Forelimb muscle (tissue), 1 donor: ENCODE data around the gene SMYD5. TPM values are rescaled to one million over a fixed set of nuclear protein-coding genes. Genes with fewer than 3 reads are reported as not detected.

Experiments used
- DNase-seq: peaks from one replicate; pipeline ENCODE4 v3.0.0-alpha.2; 2013; ENCODE audit warnings: low read depth
- polyA plus RNA-seq: library from polyadenylated mRNA; unstranded; fragments of 120-200 nt; gene quantifications from one replicate; pipeline ENCODE4 v1.2.1, GENCODE V29; 2013; ENCODE audit not compliant: insufficient read length

SMYD5 gene
- polyA plus RNA-seq, 1 donor = 32.5 TPM

DNA sequence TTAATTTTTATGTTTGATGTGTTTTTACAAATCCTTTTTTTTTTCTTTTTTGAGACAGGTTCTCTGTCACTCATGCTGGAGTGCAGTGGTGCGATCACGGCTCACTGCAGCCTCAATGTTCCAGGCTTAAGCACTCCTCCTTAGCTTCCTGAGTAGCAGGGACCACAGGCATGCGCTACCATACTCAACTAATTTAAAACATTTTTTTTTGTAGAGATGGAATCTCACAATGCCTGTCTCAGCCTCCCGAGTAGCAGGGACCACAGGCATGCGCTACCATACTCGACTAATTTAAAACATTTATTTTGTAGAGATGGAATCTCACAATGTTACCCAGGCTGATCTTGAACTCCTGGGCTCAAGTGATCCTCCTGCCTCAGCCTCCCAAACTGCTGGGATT lies 8.4 kb upstream of the SMYD5 start:
- no peak for DNase-seq

DNA sequence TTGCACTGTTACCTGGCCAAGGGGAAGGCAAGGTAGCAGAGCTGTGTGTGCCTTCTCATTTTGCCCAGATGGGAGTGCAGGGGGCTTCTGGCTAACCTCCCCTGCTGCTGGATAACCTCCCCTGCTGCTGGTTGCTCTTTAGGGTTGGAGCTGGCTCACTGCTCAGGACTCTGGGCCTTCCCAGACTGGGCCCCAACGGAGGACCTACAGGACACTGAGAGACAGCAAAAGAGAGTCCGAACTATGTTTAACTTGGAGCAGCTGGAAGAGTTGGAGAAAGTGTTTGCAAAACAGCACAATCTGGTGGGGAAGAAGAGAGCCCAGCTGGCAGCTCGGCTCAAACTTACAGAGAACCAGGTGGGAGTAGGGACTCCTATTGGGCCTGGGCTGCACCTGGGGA lies 5.8 kb upstream of the SMYD5 start:
- DNase-seq = no peak

DNA sequence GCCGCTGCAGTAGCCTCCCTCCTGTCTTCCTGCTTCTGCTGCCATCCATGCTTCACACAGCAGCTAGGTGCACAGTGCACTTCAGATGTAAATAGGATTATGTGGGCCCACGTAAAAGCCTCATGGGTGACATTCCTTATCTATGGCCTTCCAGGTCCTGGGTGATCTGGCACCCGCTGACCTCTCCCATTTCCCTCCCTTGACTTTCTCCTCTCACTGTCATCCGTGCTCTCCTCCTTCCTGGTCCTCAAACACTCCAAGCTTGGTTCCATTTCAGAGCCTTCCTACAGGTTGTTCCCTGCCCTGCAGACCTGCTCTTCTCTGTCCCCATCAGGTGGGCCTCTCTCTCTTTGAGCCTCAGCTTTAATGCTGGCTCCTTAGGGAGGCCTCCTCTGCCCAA lies 4.0 kb upstream of the SMYD5 start:
- DNase-seq = no peak

DNA sequence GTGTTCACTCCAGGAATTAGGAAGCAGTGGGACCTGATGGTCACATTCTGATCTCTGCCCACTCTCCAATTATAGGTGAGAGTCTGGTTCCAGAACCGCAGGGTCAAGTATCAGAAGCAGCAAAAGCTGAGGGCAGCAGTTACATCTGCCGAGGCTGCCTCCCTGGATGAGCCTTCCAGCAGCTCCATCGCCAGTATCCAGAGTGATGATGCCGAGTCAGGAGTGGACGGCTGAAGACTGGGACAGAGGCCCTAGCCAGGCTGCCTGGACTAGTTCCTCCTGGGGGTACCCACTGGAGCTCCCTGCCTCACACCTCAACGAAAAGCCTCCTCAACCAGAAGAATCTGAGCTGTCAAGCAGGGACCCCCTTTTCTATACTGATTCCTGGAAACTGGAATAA lies 3.3 kb upstream of the SMYD5 start:
- no peak for DNase-seq

DNA sequence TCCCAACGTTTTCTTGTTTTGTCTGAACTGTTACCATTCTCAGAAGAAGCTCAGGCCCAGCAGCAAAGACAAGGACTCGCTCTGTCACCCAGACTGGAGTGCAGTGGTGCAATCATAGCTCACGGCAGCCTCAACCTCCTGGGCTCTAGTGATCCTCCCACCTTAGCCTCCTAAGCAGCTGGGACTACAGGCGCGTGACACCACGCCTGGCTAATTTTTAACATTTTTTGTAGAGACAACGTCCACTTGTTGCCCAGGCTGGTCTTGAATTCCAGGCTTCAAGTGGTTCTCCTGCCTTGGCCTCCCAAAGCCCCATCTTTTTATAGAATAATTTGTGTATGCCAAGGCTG lies 2.0 kb upstream of the SMYD5 start:
- no peak for DNase-seq

DNA sequence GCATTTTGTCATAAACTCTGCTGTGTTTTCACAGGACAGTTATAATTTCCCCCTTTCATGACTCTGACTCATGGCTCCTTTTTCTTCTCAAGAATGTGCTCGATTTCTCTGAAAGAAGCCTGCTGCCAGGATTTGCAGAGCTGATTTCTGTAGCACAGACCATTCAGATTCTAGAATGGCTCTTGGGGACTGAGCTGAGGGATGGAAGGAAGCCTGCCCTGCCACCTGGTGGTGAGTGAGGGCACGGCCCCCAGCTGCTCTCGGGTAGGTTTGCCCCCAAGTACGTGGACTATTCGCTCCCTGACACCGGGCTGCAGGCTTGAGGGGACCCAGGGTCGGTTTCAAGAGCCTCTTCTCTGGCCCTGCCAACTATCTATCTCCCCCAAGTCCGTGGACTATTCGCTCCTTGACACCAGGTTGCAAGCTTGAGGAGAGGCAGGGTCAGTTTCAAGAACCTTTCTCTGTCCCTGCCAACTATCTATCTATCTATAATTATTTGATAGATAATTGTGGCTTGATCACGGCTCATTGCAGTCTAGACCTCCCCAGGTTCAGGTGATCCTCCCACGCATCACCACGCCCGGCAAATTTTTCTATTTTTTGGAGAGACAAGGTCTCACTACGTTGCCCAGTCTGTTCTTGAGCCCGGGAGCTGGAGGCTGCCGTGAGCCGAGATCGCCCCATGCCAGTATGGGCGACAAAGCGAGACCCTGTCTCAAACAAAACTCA lies 1.4 kb upstream of the SMYD5 start:
- no peak for DNase-seq

DNA sequence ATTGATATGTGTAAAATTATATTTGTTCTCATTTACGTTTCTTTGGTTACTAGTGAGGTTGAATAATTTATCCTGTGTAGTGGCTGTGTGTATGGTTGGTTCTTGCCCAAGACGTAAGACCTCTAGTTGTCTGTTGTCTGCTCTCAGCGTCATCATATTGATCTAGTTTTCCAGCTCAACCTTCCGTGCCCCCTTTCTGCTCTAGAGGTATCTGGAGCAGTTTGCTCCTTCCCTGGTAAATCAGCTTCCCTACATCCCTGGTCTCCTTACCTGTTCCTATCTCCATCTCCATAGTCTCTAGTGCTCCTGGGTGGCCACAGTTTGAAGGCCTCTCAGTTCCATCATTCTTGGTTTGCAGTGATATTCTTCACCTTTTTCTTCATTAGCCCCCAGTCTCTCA lies 1.2 kb downstream of the SMYD5 start:
- DNase-seq = no peak

DNA sequence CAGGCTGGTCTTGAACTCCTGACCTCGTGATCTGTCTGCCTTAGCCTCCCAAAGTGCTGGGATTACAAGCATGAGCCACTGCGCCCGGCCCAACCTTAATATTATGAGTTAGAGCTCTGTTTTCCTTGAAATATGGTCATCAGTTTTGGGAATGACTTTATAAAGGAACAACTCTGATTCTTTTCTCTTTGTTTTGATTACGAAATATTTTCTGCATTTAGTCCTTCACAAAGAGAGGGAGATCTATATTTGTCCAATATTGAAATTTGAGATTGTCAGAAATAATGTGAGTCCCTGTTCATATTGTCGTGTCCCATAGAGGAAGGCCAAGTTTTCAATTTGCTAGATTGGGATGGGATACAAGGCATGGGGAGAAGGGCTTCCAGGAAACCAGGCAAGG lies 3.1 kb downstream of the SMYD5 start:
- DNase-seq = no peak

DNA sequence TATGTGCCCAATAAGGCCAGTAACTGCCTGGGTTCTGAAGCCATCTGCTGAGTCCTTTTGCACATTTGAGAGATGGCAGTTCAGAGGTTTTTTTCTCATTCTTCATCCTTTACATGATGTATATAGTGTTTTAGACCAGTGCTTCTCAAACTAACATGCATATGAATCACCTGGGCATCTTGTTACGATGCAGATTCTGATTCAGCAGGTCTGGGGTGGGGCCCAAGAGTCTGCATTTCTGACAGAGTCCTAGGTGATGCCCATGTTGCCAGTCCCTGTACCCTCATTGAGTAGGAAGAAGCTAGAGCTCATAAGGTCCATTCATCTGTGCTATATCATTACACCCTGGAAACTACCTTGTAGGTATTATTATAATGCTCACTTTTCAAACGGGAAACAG lies 3.8 kb downstream of the SMYD5 start:
- DNase-seq = no peak

DNA sequence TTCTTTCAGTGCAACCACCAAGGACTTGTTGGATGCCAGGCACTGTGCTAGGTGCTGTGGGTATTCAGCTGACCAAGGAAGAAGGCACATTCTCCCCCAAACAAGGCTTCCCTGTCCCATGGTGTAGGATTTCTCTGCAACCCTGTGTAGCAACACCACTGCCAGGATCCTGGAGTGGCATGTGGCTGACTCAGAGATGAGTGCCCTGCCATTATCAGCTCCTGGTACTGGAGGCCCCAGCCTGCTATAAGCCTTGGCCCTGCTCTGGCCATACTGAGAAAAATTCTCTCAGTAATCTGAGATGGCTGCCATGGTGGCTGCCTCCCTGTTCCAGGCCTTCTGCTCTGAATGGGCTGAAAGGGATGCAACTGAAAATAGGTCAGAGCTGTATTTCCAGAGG lies 4.3 kb downstream of the SMYD5 start:
- DNase-seq = no peak

DNA sequence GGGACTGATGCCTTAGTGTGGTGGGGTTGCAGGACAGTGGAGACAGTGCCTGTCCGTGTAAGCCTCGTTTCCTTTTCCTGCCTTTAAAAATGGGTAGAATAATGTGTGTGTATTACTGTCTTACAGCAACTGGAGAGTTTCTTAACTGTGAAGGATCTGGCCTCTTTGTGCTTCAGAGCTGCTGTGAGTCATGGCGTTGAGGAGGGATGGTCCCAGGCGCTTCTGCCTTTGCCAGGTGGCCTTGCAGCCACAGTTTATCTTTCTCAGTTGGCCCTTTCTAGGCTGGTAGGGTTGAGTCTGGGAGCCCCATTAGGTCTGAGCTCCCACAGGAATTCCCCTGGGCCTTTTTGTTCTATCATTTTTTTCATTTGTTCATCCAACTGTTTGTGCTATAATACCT lies 9.8 kb downstream of the SMYD5 start:
- DNase-seq = no peak

DNA sequence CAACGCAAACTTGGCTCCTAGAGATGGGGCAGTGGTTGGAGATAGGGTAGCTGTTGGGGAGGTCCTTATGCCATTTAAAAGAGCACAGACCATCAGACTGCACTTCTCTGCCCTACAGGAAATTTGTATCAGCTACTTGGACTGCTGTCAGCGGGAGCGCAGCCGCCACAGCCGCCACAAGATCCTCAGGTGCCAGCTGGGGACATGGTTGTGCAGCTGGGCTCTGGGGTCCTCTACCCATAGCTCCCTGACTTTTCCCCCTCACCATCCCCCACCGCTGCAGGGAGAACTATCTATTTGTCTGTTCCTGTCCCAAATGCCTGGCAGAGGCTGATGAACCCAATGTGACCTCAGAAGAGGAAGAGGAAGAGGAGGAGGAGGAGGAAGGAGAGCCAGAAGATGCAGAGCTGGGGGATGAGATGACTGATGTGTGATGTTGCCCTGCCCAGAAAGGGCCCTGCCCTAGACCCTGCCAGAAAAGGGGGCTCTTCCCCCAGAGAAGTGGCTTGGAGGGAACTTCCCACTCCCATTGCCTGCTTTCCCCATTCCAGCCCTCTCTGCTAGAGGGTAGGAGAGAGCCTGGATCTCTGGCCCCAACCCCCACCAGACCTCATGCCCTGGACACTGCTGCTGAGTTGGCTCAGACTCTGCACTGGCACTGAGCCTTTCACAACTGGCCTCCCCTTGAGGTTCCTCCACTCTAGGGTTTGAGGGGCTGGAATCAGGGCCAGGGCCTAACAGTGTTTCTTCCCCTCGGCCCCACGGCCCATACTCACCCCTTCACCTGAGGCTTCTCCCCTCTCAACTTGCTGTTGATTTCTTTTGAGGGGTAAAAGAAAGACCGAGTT lies 11.7 kb downstream of the SMYD5 start:
- DNase-seq = no peak

DNA sequence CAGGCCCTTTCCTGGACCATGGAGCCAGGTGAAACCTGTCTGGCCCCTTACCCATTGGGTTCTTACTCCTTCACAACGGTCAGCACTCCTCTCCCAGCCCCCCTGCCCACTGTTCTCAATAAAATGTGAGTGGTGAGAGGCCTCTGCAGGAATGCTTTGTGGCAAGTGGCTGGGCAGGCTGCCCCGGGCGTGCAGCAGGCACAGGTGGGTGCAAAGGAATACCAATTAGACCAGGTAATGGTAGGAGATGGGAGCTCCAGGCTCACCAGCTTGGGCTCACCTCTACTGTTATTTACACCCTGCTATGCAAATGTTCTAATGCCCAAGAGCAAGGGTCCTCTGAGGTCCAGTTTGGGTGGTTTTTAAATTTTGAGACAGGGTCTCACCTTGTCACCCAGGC lies 13.0 kb downstream of the SMYD5 start:
- no peak for DNase-seq

DNA sequence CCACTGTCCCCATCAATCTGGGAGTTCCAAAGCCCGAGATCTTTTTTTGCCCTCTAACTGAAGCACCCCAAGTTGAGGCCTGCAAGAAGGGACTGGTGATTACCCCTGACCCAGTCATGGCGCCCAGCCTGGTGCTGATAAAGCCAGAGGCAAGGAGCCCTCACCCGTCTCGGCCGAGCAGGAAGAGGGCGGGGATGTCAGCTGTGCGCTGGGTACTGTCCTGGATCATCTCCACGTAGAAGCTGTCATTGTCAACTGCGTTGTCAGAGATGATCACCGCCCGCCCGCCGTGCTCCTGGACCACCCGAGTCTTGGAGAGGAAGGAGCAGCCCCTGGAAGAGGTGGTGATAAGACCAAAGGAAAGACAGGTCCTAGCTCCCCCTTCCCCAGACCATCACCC lies 14.6 kb downstream of the SMYD5 start:
- no peak for DNase-seq

DNA sequence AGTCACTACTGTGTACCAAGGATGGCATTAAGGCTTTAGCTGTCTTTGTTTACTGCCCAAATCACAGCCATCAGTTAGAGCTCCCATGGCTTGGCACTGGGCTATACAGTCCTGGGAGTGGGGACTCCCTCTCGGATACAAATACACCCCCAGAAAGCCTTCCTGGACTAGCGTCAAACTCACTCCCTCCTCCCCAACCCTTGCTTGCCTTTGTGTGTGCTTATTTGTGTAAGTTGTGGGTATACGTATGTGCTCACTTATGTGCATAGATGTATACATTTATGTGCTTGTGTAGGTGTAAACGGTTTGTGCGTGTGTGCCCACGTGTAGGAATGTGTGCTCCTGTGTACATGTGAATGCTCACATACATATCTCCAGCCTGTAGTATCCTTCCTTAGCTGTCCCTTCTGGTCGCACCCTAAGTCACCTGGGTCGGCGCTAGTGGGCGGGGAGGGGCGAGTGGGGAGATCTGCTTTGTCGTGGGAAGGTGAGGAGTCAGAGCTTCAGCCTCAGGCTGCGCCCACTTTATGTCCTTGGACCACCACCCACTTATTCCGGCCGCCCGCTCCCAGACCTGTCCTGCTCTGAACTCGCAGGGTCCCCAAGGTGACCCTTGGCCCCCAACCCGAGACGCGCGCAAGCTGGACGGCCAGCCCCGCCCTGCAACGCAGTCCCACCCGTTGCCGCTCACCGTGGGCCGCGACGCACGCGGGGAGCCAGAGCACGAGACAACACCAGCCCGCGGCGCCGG lies 18.5 kb downstream of the SMYD5 start:
- DNase-seq = no peak

DNA sequence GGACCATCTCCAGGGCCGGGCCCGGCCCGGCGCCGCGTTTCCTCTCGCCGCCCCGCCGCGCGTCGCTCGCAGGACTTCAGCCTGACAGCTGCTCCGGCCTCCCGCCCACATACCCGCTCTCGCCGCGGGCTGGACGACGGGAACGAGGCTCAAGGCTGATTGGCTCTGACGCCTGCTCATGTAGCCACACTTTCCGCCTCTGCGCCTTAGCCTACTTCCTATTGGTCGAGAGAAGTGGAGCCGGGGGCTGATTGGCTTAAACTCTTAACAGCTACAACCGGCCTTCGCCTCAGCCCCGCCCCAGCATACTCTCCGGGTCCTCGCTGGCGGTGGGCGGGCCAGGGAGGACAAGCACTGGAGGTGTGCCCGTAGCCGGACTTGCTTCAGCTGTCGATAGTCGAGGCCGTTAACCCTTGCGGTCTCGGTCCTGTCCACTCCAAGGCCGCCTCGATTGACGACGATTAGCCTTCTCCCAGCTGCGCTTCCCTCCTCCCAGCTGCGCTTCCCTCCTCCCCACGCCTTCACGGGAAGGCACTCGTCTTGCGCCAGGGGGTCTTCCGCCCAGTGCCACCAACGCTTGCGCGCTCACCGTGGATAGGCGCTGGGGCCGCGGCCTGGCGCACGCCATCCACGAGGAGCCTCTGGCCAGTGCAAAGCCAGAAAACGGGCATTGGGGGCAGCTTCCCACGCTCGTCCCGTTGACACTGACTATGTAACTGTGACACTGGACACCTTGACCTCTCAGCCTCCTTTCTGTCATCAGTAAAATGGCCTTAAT lies 19.3 kb downstream of the SMYD5 start, which contains the start of gene PRADC1:
PRADC1 (minus strand) TSS at position 86 of the 778 bp plus-strand sequence; CDS start at position 7, 79 bp downstream.
- DNase-seq = peak; percentile 99

DNA sequence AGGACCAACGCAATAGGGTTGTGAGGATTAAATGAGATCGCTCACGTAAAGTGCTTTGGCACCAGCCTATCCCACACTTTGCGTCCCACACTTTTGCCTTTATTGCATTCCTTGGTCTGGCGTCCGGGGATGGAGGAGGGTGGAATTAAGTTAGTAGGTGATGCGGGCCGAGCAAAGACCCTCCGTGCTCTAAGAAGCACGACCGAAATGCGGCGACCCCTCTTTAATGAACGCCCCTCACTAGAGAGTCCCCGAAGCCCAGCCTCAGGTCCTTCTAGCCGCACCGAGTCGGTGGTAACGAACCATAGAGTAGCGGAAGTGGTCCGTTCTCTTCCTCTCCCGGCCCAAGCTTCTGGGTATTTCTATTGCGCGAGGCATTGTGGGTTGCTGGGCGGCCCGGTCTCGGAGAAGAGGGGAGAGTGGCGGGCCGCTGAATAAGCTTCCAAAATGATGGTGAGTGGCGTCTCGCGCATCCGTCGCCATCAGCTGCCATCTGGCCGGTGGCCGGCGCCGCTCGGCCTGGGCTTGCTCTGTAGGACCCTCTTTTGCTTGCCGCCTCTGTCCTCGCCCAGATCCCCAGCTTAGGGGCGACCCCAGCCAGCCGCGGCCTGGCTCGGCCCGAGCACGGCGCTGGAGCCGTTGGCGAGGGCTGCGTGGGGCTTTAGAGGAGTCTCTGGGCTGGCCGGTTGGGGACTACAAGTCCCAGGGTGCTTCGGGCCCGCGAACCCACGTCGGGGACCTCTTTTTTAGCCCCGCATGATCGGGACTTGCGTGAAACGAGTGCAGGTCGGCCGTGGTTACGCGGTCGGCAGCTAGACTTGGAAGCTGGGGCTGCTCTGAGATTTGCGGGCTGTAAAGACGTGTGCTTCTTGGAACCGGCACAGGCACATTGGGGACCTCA lies 20.1 kb downstream of the SMYD5 start, which contains the start of gene CCT7:
CCT7 (plus strand) TSS at position 377 of the 901 bp plus-strand sequence; CDS start at position 448, 71 bp downstream.
- peak; percentile 90 for DNase-seq

DNA sequence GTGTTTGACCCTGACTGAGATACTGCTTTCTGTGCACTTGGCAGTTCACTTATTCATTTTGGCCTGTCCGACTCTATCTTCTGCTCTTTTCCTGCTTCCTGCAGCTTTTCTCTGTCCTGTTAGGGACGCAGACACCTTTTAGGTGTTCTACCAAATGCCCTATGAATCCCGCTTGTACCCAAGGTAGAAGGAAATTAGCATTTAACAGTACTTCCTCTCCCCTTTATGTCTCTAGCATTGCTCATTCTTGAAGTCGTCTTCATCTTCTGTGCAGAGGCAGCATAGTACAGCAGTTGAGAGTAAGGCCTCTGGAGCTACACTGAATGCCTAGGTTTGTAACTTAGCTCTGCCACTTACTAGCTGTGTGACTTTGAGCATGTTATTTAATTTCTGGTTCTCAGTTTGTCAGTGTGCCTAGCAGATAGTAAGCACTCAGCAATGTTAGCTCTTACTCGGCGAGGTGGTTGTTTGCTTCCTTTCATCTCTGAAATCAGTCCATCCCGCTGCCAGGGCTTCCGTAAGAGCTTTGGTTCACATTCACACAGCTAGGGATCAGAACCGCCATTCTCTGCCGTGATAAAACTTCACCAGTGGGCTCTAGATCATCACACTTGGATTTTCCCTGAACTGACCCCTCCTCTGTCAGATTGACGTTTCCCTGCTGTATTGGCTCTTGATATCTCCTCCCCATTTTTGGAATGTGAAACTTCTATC lies 21.4 kb downstream of the SMYD5 start:
- no peak for DNase-seq

DNA sequence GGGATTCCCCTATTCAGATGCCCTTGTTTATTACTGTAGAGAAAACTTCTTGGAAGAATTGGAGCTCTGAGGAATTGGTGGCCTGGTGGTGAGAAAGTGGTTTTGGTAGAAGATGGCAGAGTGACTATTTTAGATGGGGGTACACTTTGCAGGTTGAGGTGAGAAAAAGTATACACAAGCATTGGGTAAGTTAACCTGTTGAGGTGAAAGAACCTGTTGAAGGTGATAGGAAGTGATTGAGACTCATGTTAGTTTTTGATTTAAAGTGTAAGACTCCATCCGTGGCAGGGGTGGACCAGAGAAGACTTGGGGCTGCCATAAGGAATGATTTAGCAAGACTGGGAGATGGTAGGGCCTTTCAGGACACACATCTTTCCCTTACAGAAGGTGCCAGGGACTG lies 23.1 kb downstream of the SMYD5 start:
- no peak for DNase-seq

DNA sequence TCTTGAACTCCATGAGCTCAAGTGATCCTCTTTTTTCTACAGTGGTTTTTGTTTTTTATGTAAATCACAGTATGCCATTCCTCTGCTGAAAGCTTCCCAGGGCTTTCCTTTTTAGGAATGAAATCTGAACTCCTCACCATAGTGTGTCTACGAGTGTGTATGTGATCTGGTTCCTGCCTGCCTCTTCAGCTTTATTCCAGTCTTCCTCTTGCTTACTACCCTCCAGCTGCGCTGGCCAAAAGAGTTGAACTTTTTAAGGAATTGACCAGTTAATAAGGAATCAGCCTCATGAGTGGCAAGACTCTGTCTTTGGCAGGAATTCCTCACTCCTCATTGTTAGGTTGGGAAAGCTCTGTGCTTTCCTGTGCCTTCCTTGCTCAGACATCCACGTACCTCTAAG lies 24.1 kb downstream of the SMYD5 start:
- DNase-seq = no peak
